ENCODE measurements around the gene ZXDC.

ZXDC gene

GRCh38 chr3:126487151-126487771 lies 11.6 kb upstream of the ZXDC start:
- peaks cover 0 to 12% (median 0%) of the 10 kb centered on the region in 4 donors for H3K4me1 ChIP-seq
- DNase-seq: no peak
- H3K27ac ChIP-seq: no peak overlapping the region
- no peaks in the 10 kb centered on the region for H3K9me3 ChIP-seq
- no peak overlapping the region for H3K4me3 ChIP-seq
- H3K27me3 ChIP-seq: peaks cover 0 to 4% of the 10 kb centered on the region in 2 donors
- no peak for TF ChIP-seq CTCF (IDR thresholded peaks at IDR 0.05)
- intact Hi-C loops (cut with DNase I; ENCODE audit: low total_unique reads): no loop called here
- H3K36me3 ChIP-seq: no peaks in the 10 kb centered on the region

GRCh38 chr3:126486360-126486847 lies 10.7 kb upstream of the ZXDC start:
- no peak for TF ChIP-seq CTCF (IDR thresholded peaks at IDR 0.05)
- H3K4me1 ChIP-seq: peaks cover 0 to 12% (median 0%) of the 10 kb centered on the region in 4 donors

GRCh38 chr3:126485956-126486355 lies 10.3 kb upstream of the ZXDC start:
- H3K9me3 ChIP-seq: no peaks in the 10 kb centered on the region
- peaks cover 0 to 10% (median 0%) of the 10 kb centered on the region in 4 donors for H3K4me1 ChIP-seq
- peaks cover 0 to 4% of the 10 kb centered on the region in 2 donors for H3K27me3 ChIP-seq
- no peak for DNase-seq
- intact Hi-C loops (cut with DNase I; ENCODE audit: low total_unique reads): no loop called here
- no peak overlapping the region for H3K4me3 ChIP-seq
- H3K36me3 ChIP-seq: no peaks in the 10 kb centered on the region
- no peak overlapping the region for H3K27ac ChIP-seq
- no peak for TF ChIP-seq CTCF (IDR thresholded peaks at IDR 0.05)

More at GRCh38 chr3:126486360-126486847, 10.7 kb upstream of the ZXDC start:
- DNase-seq: no peak
- Histone ChIP-seq H3K4me3 (no peak overlapping the region), H3K36me3 (no peaks in the 10 kb centered on the region), H3K27ac (no peak overlapping the region), H3K9me3 (no peaks in the 10 kb centered on the region), H3K27me3 (peaks cover 0 to 4% of the 10 kb centered on the region in 2 donors)
- intact Hi-C loops (cut with DNase I; ENCODE audit: low total_unique reads): no loop called here

GRCh38 chr3:126485176-126485897 lies 9.6 kb upstream of the ZXDC start:
- TF ChIP-seq CTCF (IDR thresholded peaks at IDR 0.05): no peak
- H3K27ac ChIP-seq: no peak overlapping the region
- peaks cover 0 to 8% (median 0%) of the 10 kb centered on the region in 4 donors for H3K4me1 ChIP-seq
- intact Hi-C loops (cut with DNase I; ENCODE audit: low total_unique reads): no loop called here
- DNase-seq: no peak
- H3K4me3 ChIP-seq: no peak overlapping the region
- peaks cover 0 to 4% of the 10 kb centered on the region in 2 donors for H3K27me3 ChIP-seq
- no peaks in the 10 kb centered on the region for H3K36me3 ChIP-seq
- no peaks in the 10 kb centered on the region for H3K9me3 ChIP-seq

GRCh38 chr3:126484662-126485061 lies 9.0 kb upstream of the ZXDC start:
- Histone ChIP-seq H3K27ac (no peak overlapping the region), H3K36me3 (no peaks in the 10 kb centered on the region), H3K4me1 (peaks cover 0 to 8% (median 0%) of the 10 kb centered on the region in 4 donors), H3K9me3 (no peaks in the 10 kb centered on the region), H3K27me3 (peaks cover 0 to 4% of the 10 kb centered on the region in 2 donors), H3K4me3 (no peak overlapping the region)
- no peak for DNase-seq
- intact Hi-C loops (cut with DNase I; ENCODE audit: low total_unique reads): no loop called here
- no peak for TF ChIP-seq CTCF (IDR thresholded peaks at IDR 0.05)
